Head of caudate nucleus (tissue), 42 donors: ENCODE measurements around the gene ZNF467.

Experiments
- DNase-seq, 42 donors: peaks; one replicate each; pipeline versions ENCODE4 v3.0.0 to v3.0.0-alpha.2; 2020 to 2021; ENCODE audit warnings: mixed read lengths in 7 of 42
- intact Hi-C: fragments of 100-400 bp; cut with DNase I; formaldehyde crosslinking; loops from one replicate; pipeline ENCODE4 v1.15.0; 2022

The ZNF467 gene

GRCh38 chr7:149761307-149761706 lies 12.1 kb downstream of the ZNF467 start:
- DNase-seq, result no peak
- intact Hi-C loops, result no loop called here

GRCh38 chr7:149760538-149760937 lies 12.8 kb downstream of the ZNF467 start:
- DNase-seq, result no peak
- intact Hi-C loops, result no loop called here

- no peak for DNase-seq
- intact Hi-C loops, result no loop called here
Observed at GRCh38 chr7:149759093-149759860, 14.1 kb downstream of the ZNF467 start.

GRCh38 chr7:149753375-149754233 lies 19.8 kb downstream of the ZNF467 start:
- DNase-seq, result peak in 20 of 42 donors; percentile 17 to 74 (median 50)
- intact Hi-C loops, result no loop called here

GRCh38 chr7:149752646-149753045 lies 20.7 kb downstream of the ZNF467 start:
- no peak for DNase-seq
- intact Hi-C loops, result no loop called here

GRCh38 chr7:149751043-149751775 lies 22.2 kb downstream of the ZNF467 start:
- no peak for DNase-seq
- intact Hi-C loops, result no loop called here

- DNase-seq, result no peak
- intact Hi-C loops, result no loop called here
Observed at GRCh38 chr7:149750122-149750845, 23.1 kb downstream of the ZNF467 start.

- intact Hi-C loops, result no loop called here
- DNase-seq, result no peak
Observed at GRCh38 chr7:149748076-149748874, 25.1 kb downstream of the ZNF467 start.

- DNase-seq, result no peak
- intact Hi-C loops, result loop anchor here (5.0 kb wide), 1 partner anchor 81 kb away; no protein-coding TSS in a partner anchor
Observed at GRCh38 chr7:149743476-149744255, 29.7 kb downstream of the ZNF467 start.

- intact Hi-C loops, result loop anchor here (5.0 kb wide), 1 partner anchor 80 kb away; no protein-coding TSS in a partner anchor
- DNase-seq, result peak; percentile 63 to 93 (median 83)
Observed at GRCh38 chr7:149742075-149742701, 31.2 kb downstream of the ZNF467 start.

GRCh38 chr7:149741629-149742028 lies 31.8 kb downstream of the ZNF467 start:
- peak in 41 of 42 donors; percentile 25 to 83 (median 63) for DNase-seq
- intact Hi-C loops, result loop anchor here (5.0 kb wide), 1 partner anchor 79 kb away; no protein-coding TSS in a partner anchor

GRCh38 chr7:149736478-149737360 lies 36.7 kb downstream of the ZNF467 start:
- intact Hi-C loops, result no loop called here
- DNase-seq, result no peak

- intact Hi-C loops, result no loop called here
Observed at GRCh38 chr7:149735779-149736477, 37.5 kb downstream of the ZNF467 start.

GRCh38 chr7:149735181-149735602 lies 38.2 kb downstream of the ZNF467 start:
- DNase-seq, result peak in 1 of 42 donors; percentile 38
- intact Hi-C loops, result no loop called here

More at GRCh38 chr7:149735779-149736477, 37.5 kb downstream of the ZNF467 start:
- peak in 2 of 42 donors; percentile 3 to 14 for DNase-seq

GRCh38 chr7:149734791-149735075 lies 38.7 kb downstream of the ZNF467 start:
- no peak for DNase-seq
- intact Hi-C loops, result no loop called here
